ENCODE data around the gene PAX6.

PAX6 gene

GRCh38 chr11:31822175-31822926, 11.2 kb upstream of the PAX6 start:
- no peak for DNase-seq (ENCODE audit: low read depth in 3 of 3)

DNA sequence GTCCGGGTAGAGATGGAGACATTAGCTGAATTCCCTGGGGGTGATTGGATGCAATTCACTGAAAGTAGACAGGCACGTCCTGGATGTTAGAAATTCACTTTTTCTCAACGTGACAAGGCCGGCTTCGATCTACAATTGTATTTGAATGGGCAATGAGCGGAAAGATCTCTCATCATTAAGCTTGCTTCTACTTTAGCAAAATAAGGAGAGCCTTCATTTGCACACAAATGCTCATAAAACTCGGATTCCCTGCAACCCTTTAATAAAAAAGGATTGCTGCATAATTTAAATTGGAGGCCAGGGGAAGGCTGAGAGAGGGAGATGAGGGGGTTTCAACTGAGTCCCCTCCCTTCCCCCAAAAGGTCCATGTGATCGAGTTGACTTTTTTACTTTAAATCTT, 10.6 kb upstream of the PAX6 start:
- no peak for DNase-seq (ENCODE audit: low read depth in 3 of 3)

- DNase-seq (ENCODE audit: low read depth in 3 of 3) = no peak
Measured at GRCh38 chr11:31821235-31821764, 10.2 kb upstream of the PAX6 start.

DNA sequence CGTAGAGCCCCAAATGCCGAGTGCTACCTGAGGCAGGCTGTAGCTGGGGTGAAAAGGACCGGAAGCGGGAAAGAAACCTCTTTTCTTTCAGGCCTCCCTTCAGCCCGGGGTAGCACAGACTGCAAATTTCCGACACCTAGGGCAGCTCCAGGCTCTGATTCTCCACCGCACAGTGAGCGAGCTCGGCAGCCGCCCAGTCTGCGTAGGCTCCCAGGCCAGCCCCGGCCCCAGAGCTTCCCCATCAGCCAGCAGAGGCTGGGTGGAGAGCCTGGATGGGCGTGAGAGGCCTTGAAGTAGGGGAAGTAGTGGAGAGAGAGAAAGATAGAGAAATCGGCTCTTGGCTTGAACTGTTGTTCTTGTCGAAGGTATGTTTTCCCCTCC, 9.3 kb upstream of the PAX6 start:
- no peak for DNase-seq (ENCODE audit: low read depth in 3 of 3)

- DNase-seq (ENCODE audit: low read depth in 3 of 3) = no peak
Measured at GRCh38 chr11:31819621-31820437, 8.7 kb upstream of the PAX6 start.

DNA sequence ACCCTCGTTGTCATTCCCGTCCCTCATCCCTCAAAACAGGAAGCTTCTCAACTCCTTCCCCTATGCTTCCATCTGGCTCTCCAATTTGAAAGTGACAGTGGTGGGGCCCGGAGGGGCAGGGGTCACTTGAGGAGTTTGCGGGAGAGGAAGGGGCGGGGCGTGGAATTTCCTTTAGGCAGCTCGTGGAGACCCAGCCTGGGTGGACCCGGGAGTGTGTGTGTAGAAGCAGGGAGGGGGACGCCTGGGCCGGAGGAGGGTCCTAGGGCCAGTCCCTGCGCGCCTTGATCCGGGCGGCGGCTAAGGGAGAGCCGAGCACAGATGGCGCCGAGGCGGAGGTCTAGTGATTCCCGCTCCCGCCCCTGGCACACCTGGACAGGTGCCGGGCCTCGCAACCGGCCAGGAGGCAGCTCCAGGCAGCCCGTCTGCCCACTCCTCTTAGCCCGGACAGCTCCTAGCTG, 7.8 kb upstream of the PAX6 start:
- DNase-seq (ENCODE audit: low read depth in 3 of 3) = no peak

GRCh38 chr11:31818425-31818755, 7.3 kb upstream of the PAX6 start:
- no peak for DNase-seq (ENCODE audit: low read depth in 3 of 3)

GRCh38 chr11:31817621-31818424, 6.7 kb upstream of the PAX6 start:
- DNase-seq (ENCODE audit: low read depth in 3 of 3) = no peak

GRCh38 chr11:31817054-31817620, 6.0 kb upstream of the PAX6 start:
- no peak for DNase-seq (ENCODE audit: low read depth in 3 of 3)

- no peak for DNase-seq (ENCODE audit: low read depth in 3 of 3)
Measured at GRCh38 chr11:31816468-31817053, 5.4 kb upstream of the PAX6 start.

DNA sequence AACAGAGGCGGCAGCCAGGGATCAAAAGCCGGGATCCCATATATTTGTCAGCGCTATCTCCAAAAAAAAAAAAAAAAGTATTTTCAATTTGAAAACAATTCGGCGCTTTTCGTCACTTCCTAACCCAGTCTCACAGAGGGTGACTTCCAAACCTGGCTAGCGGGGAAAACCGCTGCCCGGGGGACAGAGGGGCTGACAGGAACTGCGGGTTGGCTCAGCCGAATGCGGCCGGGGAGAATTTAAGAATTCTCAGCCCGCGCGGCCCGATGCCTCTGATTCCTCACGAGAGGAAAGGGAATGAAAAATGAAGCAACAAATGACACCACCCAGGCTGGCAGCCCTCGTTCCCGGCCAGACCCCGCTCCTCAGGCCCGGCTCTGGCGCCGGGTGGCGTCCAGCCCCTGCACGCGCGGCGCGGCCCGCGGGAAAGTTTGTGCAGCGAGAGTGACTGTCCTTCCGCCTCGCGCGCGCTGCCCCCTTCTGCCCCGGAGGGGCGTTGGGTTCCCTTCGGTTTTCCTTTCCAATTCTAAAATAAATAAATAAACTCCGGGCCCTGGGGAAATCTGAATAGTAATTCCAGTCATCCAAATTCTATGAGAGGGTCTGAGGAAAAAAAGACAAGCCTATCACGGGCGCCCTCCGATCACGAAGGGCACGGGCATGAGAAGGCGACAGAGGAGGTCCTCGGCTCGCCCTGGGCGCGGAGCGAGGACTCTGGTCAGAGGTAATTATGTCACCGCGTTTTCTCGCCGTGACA, 4.8 kb upstream of the PAX6 start:
- no peak for DNase-seq (ENCODE audit: low read depth in 3 of 3)

- DNase-seq (ENCODE audit: low read depth in 3 of 3) = no peak
Measured at GRCh38 chr11:31814176-31814868, 3.2 kb upstream of the PAX6 start.

GRCh38 chr11:31813391-31814175, 2.5 kb upstream of the PAX6 start:
- DNase-seq (ENCODE audit: low read depth in 3 of 3) = no peak

- DNase-seq (ENCODE audit: low read depth in 3 of 3) = no peak
Measured at GRCh38 chr11:31812383-31813381, 1.6 kb upstream of the PAX6 start.

DNA sequence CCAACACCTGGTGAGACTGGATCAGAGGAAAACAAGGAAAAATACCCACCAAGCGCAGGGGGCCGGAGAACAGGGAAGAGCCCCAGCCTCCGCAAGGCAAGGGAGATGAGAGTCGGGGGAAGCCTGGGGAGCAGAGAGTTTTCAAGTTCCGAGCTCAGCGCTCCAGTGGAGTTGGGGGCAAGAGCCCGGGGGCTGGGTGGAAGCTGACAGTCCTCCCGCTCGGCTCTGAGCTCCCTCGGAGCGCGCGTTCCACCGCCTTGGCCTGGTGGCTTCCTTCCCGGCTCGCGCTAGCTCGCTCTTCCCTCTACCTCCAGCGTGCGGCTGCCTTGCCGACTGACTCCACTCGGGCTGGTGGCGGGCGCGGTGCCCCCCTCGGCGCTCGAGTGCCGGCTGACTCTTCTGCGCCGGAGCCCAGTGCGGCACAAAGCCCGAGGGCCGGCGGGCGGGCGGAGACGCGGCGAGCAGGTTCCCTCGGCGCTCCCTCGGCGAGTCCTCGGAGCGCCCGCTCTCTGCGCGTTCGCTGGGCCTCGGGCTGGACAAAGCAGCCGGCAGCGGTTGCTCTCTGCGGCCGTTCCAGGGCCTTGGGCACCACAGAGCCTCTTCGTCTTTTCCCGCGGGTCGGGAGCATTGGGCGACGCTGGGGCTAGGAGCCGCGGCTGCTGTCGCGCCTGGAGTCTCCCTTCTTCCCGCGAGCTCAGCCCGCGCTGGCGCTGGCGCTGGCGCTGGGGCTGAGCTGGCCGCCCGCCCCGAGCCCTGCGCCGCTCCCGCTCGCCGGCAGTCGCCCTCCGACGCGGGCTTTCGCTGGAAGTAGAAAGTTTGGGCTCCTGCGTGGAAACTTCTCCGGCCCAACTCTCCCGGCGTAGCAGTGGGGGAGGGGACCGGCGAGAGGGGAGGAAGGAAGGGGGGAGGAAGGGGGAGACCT, 1.0 kb downstream of the PAX6 start:
- DNase-seq (ENCODE audit: low read depth in 3 of 3) = no peak

DNA sequence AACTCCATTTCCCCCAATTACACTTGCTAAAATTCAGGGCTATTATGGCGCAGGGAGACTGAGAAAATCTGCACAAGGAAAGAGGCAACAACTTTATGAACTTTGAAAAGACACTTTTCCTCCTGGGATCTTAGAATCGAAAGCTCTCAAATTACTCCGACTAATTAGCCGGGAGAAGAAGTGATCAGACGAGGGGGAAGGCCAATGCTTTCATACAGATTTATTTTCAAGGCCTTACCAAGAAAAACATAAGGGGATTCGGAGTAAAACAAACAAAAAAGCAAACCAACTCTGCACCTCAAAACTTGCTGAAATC, 1.6 kb downstream of the PAX6 start:
- DNase-seq (ENCODE audit: low read depth in 3 of 3) = no peak
